HepG2 (cell line): Measurements from ENCODE around the gene KCNRG. TPM values are rescaled to one million over a fixed set of nuclear protein-coding genes. Genes with fewer than 3 reads are reported as not detected.
A peak's percentile ranks its signal among the peaks of the same experiment; 100 is the strongest.

Experiments used
- ATAC-seq: fragments of 200-7000 bp; cut with Tn5 transposase; 3 replicates; pipeline ENCODE4 v1.9.1; 2020; ENCODE audit warnings: mild to moderate bottlenecking, moderate library complexity
- BruUV-seq: library from RNA; stranded (reverse); fragments of 400-500 nt; replicated peaks from 2 replicates; lab custom pipeline; 2021; lab: Mats Ljungman, UMichigan
- CTCF ChIA-PET: fragments of 300-600 bp; formaldehyde crosslinking; extraction: SDS; loops from one replicate; lab custom pipeline; 2021; ENCODE audit warnings: low total read pairs, inconsistent platforms, low intra/inter-chr PET ratio; lab: Yijun Ruan, JAX
- POLR2A ChIA-PET: fragments of 350-600 bp; sonication (Branson Sonifier 250); formaldehyde crosslinking; loops from one replicate; lab custom pipeline; 2020; ENCODE audit warnings: antibody characterized with exemption, inconsistent platforms; lab: Yijun Ruan, JAX
- DNase-seq: peaks from one replicate; pipeline ENCODE4 v3.0.0-alpha.2; 2015; ENCODE audit warnings: low spot score
- FAIRE-seq: peaks from 3 replicates; lab custom pipeline; 2011; peaks lifted over from hg19 to GRCh38; lab: Jason Lieb, UNC
- H2AFZ ChIP-seq: one replicate; pipeline ENCODE4 v1.6.1; 2011; ENCODE audit warnings: low read length, inconsistent platforms
- H3K27ac ChIP-seq: fragments of 300-600 bp; 3 replicates; pipeline ENCODE4 v1.8.0; 2011; ENCODE audit warnings: mixed run types, mild to moderate bottlenecking, mixed read lengths, low read length, inconsistent platforms; ENCODE audit not compliant: insufficient read depth; ENCODE audit errors: extremely low read length
- H3K27me3 ChIP-seq, 2 experiments: fragments of 200-600 bp in 1 of 2; 2 replicates in 1 of 2; 3 replicates in 1 of 2; pipeline versions ENCODE4 v1.6.0 to v1.8.0; 2011; ENCODE audit warnings: low read length in 2 of 2, mild to moderate bottlenecking in 2 of 2, moderate library complexity in 2 of 2, inconsistent platforms in 1 of 2; ENCODE audit not compliant: insufficient read depth in 2 of 2, control insufficient read depth in 1 of 2
- H3K36me3 ChIP-seq, 2 experiments: fragments of 200-600 bp in 1 of 2; replicated peaks in 1 of 2; 2 replicates in 1 of 2; 3 replicates in 1 of 2; pipeline versions ENCODE4 v1.5.1 to v1.8.0; 2011; ENCODE audit warnings: low read length in 2 of 2, inconsistent platforms in 1 of 2; ENCODE audit not compliant: insufficient read depth in 2 of 2, control insufficient read depth in 1 of 2
- H3K4me1 ChIP-seq: 2 replicates; pipeline ENCODE4 v1.5.1; 2012; ENCODE audit warnings: low read length, inconsistent platforms; ENCODE audit not compliant: insufficient read depth
- H3K4me2 ChIP-seq: 2 replicates; pipeline ENCODE4 v1.6.0; 2011; ENCODE audit warnings: low read depth, low read length, inconsistent platforms
- H3K4me3 ChIP-seq, 3 experiments: fragments of 200-600 bp in 1 of 3; sonication (generic), shearing (Covaris generic) in 1 of 3; replicated peaks in 1 of 3; 2 replicates each; pipeline ENCODE4 v1.5.1; 2011 to 2016; ENCODE audit warnings: low read length in 3 of 3, inconsistent platforms in 2 of 3, low read depth in 2 of 3, mild to moderate bottlenecking in 2 of 3, control low read depth in 1 of 3, mixed read lengths in 1 of 3; ENCODE audit not compliant: insufficient read depth in 1 of 3
- H3K79me2 ChIP-seq: one replicate; pipeline ENCODE4 v1.6.1; 2011; ENCODE audit warnings: low read length, inconsistent platforms; ENCODE audit not compliant: insufficient read depth
- H3K9ac ChIP-seq: 2 replicates; pipeline ENCODE4 v1.6.0; 2011; ENCODE audit warnings: mild to moderate bottlenecking, low read depth, low read length, inconsistent platforms; ENCODE audit not compliant: insufficient read depth
- H3K9me3 ChIP-seq: 2 replicates; pipeline ENCODE4 v1.5.1; 2012; ENCODE audit warnings: mild to moderate bottlenecking, low read length
- H4K20me1 ChIP-seq: 2 replicates; pipeline ENCODE4 v1.6.0; 2011; ENCODE audit warnings: inconsistent platforms, mild to moderate bottlenecking, low read length, moderate library complexity; ENCODE audit not compliant: insufficient read depth
- ARNTL ChIP-seq: sonication (generic); formaldehyde crosslinking; IDR thresholded peaks from 2 replicates; pipeline ENCODE4 v1.4.0; 2020; ENCODE audit warnings: mild to moderate bottlenecking, missing genetic modification reagents
- ATM ChIP-seq: fragments of 450-650 bp; IDR thresholded peaks from 2 replicates; pipeline ENCODE4 v1.7.1; 2017; ENCODE audit warnings: mild to moderate bottlenecking, borderline replicate concordance
- CEBPB ChIP-seq: IDR thresholded peaks from 2 replicates; pipeline ENCODE4 v1.6.1; 2011; ENCODE audit warnings: low read depth, low read length, improper control_type of control experiment, borderline replicate concordance
- FOXJ3 ChIP-seq: sonication (generic); formaldehyde crosslinking; IDR thresholded peaks from 2 replicates; pipeline ENCODE4 v1.4.0; 2020; ENCODE audit warnings: missing genetic modification reagents, mild to moderate bottlenecking, borderline replicate concordance
- FOXP1 ChIP-seq, 2 experiments: fragments of 450-650 bp in 1 of 2; IDR thresholded peaks; 2 replicates each; pipeline ENCODE4 v1.6.1; 2017 to 2018; ENCODE audit warnings: antibody characterized with exemption in 1 of 2
- GFI1 ChIP-seq: sonication (generic); formaldehyde crosslinking; IDR thresholded peaks from 2 replicates; pipeline ENCODE4 v1.5.0; 2020; ENCODE audit warnings: missing genetic modification reagents, mild to moderate bottlenecking, borderline replicate concordance
- MTF1 ChIP-seq: sonication (generic); formaldehyde crosslinking; IDR thresholded peaks from 2 replicates; pipeline ENCODE4 v1.5.0; 2020; ENCODE audit warnings: missing genetic modification reagents
- SMC3 ChIP-seq: IDR thresholded peaks from 2 replicates; pipeline ENCODE4 v1.6.1; 2011; ENCODE audit warnings: low read length, improper control_type of control experiment
- ZFX ChIP-seq: sonication (generic); formaldehyde crosslinking; IDR thresholded peaks from 2 replicates; pipeline ENCODE4 v1.4.0; 2020; ENCODE audit warnings: mild to moderate bottlenecking, low read depth, missing genetic modification reagents, moderate library complexity
- ZNF124 ChIP-seq: sonication (generic); formaldehyde crosslinking; IDR thresholded peaks from 2 replicates; pipeline ENCODE4 v1.4.0; 2020; ENCODE audit warnings: missing genetic modification reagents
- ZNF776 ChIP-seq: sonication (generic); formaldehyde crosslinking; IDR thresholded peaks from 2 replicates; pipeline ENCODE4 v1.4.0; 2020; ENCODE audit warnings: mild to moderate bottlenecking, missing genetic modification reagents
- WGBS: methylation state at CpG from one replicate; pipeline ENCODE4 v1.1.6; 2017; ENCODE audit warnings: low lambda C conversion rate; 5-methylcytosine and 5-hydroxymethylcytosine counted together
- in situ Hi-C: cut with HindIII; loops from 2 replicates; pipeline ENCODE4 v1.10.0; 2017; ENCODE audit warnings: low pct_unique_long_range_greater_than_20kb; ENCODE audit not compliant: extremely low pct_ligation_motif_present
- intact Hi-C: fragments of 100-400 bp; cut with micrococcal nuclease; formaldehyde crosslinking; loops from one replicate; pipeline ENCODE4 v1.10.0; 2022; ENCODE audit not compliant: unreplicated experiment
- polyA plus RNA-seq, 8 experiments: library from polyadenylated mRNA; depleted of rRNA in 3 of 8; stranded (reverse) in 7 of 8; unstranded in 1 of 8; fragments of >200 nt; fragmentation: Illumina TruSeq in 4 of 8; extraction: Trizol in 4 of 8; gene quantifications; 2 replicates each; pipeline versions ENCODE4 v1.2.1 to v1.2.3, GENCODE V29; 2011 to 2016; ENCODE audit warnings: low read depth in 4 of 8, missing spikeins in 1 of 8, mixed read lengths in 1 of 8; ENCODE audit not compliant: insufficient read depth in 1 of 8
- total RNA-seq, 5 experiments: library from RNA; depleted of rRNA; stranded (reverse); fragments of >200 nt; fragmentation: Illumina TruSeq; extraction: Trizol; gene quantifications; 2 replicates each; pipeline ENCODE4 v1.2.3, GENCODE V29; 2016; ENCODE audit warnings: low read depth in 1 of 5
- TF ChIP-seq, protein P1 (sequence below): sonication (generic); formaldehyde crosslinking; IDR thresholded peaks from 2 replicates; pipeline ENCODE4 v1.8.0; 2022; ENCODE audit warnings: mild to moderate bottlenecking, missing genetic modification reagents
- TF ChIP-seq, protein P2 (sequence below): sonication (generic); formaldehyde crosslinking; IDR thresholded peaks from 2 replicates; pipeline ENCODE4 v1.4.0; 2020; ENCODE audit warnings: missing genetic modification reagents, borderline replicate concordance
- TF ChIP-seq, protein P3 (sequence below): sonication (generic); formaldehyde crosslinking; IDR thresholded peaks from 2 replicates; pipeline ENCODE4 v1.4.0; 2020; ENCODE audit warnings: mild to moderate bottlenecking, missing genetic modification reagents

KCNRG gene
- total and polyA plus RNA-seq, 2 of the 13 experiments (the other 11 are each of a cell fraction or from before 2014, with no cell fraction given) = 1.0 to 1.5 TPM

DNA sequence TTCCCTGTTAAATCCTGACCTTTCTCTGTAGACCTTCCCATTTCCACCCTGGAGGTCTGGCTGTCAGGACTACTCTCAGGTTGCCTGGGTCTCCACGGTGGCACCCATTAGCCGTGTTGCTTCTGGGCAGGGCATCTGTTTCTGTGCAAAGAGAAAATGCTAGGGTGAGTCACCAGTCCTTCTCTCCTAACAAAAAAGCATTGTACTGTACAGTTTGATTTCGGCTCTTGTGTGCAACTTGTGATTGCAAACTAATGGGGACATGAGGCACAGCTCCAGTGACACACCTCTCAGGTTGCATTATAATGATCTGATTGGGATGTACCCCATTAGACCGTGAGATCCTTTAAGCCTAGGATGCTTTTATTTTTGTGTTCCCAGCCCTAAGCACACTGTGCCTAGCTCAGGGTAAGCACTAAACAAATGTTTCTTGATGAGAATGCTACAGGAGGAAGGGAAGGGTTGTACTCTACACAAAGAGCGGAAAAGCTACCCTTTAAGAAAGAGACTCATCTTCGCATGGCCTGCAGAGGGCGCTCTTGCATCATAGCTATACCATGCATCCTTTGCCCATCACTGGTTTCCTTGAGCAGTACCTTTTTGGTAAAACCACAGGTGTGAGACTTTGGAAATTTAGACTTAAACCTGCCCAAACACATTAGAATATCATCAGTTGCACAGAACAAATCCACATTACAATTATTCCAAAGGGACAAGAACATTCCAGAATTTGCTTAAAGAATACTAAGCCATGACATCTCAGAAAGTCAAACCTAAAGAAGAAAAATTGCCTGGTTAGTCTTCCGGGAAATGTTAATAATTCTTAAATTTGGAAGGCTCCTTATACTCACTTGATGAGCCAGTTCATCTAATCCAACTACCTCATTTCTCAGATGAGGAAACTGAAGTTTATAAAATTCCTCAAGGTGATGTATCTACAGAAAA lies 38.7 kb upstream of the KCNRG start:
- Histone ChIP-seq H3K4me3 (peak overlapping the region in 1 of 3 experiments; percentile 4; a peak in 1 of 6 replicates), H3K79me2 (no peaks in the 10 kb centered on the region), H3K27me3 (no peaks in the 10 kb centered on the region), H3K9me3 (no peaks in the 10 kb centered on the region), H3K27ac (no peak overlapping the region), H3K9ac (no peak overlapping the region), H3K4me2 (peak overlapping the region; percentile 48), H4K20me1 (no peaks in the 10 kb centered on the region), H2AFZ (no peak overlapping the region), H3K36me3 (no peaks in the 10 kb centered on the region), H3K4me1 (peaks cover 24% of the 10 kb centered on the region)
- in situ Hi-C loops (loop anchor here (10.0 to 25.0 kb wide), 4 partner anchors 561 to 1086 kb away; no protein-coding TSS in a partner anchor), intact Hi-C loops (loop anchor here (1.0 to 5.0 kb wide), 4 partner anchors 106 to 1094 kb away; no protein-coding TSS in a partner anchor)
- WGBS = 25% methylated on average over 8 of the region's 8 CpGs
- DNase-seq (peak; percentile 65), ATAC-seq (peak; percentile 87), FAIRE-seq (peak; percentile 52)
- POLR2A ChIA-PET = interaction anchor here (0.9 to 1.5 kb wide), 2 partner anchors 104 to 935 kb away, joined by 3 read pairs; no protein-coding TSS in a partner anchor
- BruUV-seq = no TSS peak
- CTCF ChIA-PET = interaction anchor here (0.7 kb wide), 1 partner anchor 825 kb away, joined by 3 read pairs; no protein-coding TSS in a partner anchor
- TF ChIP-seq GFI1 (CRISPR knock-in tag) (no peak), ZFX (no peak), CEBPB (peak; percentile 71), ZNF776 (no peak), SMC3 (peak; percentile 83), ZNF124 (CRISPR knock-in tag) (no peak), ARNTL (no peak), ATM (no peak), FOXP1 (IDR thresholded peaks at IDR 0.05) (no peak), FOXP1 (CRISPR knock-in tag; IDR thresholded peaks at IDR 0.05) (no peak), MTF1 (CRISPR knock-in tag) (no peak), FOXJ3 (no peak)
- TF ChIP-seq, protein P1, sequence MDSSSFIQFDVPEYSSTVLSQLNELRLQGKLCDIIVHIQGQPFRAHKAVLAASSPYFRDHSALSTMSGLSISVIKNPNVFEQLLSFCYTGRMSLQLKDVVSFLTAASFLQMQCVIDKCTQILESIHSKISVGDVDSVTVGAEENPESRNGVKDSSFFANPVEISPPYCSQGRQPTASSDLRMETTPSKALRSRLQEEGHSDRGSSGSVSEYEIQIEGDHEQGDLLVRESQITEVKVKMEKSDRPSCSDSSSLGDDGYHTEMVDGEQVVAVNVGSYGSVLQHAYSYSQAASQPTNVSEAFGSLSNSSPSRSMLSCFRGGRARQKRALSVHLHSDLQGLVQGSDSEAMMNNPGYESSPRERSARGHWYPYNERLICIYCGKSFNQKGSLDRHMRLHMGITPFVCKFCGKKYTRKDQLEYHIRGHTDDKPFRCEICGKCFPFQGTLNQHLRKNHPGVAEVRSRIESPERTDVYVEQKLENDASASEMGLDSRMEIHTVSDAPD (CRISPR knock-in tag) = no peak
- TF ChIP-seq, protein P2, sequence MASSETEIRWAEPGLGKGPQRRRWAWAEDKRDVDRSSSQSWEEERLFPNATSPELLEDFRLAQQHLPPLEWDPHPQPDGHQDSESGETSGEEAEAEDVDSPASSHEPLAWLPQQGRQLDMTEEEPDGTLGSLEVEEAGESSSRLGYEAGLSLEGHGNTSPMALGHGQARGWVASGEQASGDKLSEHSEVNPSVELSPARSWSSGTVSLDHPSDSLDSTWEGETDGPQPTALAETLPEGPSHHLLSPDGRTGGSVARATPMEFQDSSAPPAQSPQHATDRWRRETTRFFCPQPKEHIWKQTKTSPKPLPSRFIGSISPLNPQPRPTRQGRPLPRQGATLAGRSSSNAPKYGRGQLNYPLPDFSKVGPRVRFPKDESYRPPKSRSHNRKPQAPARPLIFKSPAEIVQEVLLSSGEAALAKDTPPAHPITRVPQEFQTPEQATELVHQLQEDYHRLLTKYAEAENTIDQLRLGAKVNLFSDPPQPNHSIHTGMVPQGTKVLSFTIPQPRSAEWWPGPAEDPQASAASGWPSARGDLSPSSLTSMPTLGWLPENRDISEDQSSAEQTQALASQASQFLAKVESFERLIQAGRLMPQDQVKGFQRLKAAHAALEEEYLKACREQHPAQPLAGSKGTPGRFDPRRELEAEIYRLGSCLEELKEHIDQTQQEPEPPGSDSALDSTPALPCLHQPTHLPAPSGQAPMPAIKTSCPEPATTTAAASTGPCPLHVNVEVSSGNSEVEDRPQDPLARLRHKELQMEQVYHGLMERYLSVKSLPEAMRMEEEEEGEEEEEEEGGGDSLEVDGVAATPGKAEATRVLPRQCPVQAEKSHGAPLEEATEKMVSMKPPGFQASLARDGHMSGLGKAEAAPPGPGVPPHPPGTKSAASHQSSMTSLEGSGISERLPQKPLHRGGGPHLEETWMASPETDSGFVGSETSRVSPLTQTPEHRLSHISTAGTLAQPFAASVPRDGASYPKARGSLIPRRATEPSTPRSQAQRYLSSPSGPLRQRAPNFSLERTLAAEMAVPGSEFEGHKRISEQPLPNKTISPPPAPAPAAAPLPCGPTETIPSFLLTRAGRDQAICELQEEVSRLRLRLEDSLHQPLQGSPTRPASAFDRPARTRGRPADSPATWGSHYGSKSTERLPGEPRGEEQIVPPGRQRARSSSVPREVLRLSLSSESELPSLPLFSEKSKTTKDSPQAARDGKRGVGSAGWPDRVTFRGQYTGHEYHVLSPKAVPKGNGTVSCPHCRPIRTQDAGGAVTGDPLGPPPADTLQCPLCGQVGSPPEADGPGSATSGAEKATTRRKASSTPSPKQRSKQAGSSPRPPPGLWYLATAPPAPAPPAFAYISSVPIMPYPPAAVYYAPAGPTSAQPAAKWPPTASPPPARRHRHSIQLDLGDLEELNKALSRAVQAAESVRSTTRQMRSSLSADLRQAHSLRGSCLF (CRISPR knock-in tag) = no peak
- TF ChIP-seq, protein P3, sequence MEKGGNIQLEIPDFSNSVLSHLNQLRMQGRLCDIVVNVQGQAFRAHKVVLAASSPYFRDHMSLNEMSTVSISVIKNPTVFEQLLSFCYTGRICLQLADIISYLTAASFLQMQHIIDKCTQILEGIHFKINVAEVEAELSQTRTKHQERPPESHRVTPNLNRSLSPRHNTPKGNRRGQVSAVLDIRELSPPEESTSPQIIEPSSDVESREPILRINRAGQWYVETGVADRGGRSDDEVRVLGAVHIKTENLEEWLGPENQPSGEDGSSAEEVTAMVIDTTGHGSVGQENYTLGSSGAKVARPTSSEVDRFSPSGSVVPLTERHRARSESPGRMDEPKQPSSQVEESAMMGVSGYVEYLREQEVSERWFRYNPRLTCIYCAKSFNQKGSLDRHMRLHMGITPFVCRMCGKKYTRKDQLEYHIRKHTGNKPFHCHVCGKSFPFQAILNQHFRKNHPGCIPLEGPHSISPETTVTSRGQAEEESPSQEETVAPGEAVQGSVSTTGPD (CRISPR knock-in tag) = no peak
